ENCODE data around the gene PABPN1. TPM values are rescaled to one million over a fixed set of nuclear protein-coding genes. Genes with fewer than 3 reads are reported as not detected.
"Not testable (repeated sequence)": the region's sequence is repeated elsewhere in the genome, so short reads cannot be mapped to it uniquely, and the experiment has no call there.

PABPN1 gene
- polyA plus RNA-seq (ENCODE audit: low read depth in 6 of 6), result 100 to 1,000 TPM; 114 to 160 (median 145) TPM

DNA sequence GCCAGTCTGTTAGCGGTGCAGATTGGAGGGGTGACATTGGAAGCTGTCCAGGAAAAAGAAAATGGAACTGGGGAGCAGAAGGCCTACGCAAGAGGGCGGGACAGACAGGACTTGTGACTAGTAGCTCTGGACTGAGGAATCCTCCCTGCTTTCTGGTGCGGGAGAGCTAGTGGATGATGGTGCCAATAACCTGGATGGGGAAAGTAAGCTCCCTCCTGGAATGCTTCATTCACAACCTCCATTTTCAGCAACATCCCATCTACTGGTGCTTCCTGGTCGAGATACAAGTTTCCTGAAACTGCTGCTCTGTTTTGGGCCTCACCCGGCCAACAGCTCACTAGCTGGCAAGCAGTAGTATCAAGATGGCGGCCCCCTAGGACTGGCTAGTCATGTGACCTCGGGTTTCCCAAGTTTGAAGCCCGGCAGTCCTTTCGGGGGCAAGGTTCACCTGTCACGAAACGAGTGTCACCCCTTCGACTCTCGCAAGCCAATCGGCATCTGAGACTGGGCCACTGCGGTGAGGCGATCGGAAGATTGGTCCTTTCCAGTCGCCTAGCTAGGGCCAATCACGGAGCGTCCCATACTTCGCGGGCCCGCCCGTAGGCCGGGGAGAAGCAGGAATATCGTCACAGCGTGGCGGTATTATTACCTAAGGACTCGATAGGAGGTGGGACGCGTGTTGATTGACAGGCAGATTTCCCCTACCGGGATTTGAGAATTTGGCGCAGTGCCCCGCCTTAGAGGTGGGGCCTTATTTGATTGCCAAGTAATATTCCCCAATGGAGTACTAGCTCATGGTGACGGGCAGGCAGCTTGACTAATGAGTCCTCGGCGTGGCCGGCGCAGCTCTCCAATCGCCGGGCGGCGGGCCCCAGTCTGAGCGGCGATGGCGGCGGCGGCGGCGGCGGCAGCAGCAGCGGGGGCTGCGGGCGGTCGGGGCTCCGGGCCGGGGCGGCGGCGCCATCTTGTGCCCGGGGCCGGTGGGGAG is at the start of gene PABPN1:
Gene PABPN1 (plus strand): TSS at position 874 of the 988 bp plus-strand sequence. CDS start 13 bp downstream, at position 887.
- Mint-ChIP-seq H3K27ac (peak within 1 kb of the TSS; percentile 97 to 99 (median 99)), H3K36me3 (no peaks in the 10 kb centered on the region), H3K9me3 (peaks cover 0 to 3% (median 0%) of the 10 kb centered on the region in 7 donors), H3K4me1 (peaks cover 22 to 32% (median 28%) of the 10 kb centered on the region in 3 donors), H3K27me3 (no peaks in the 10 kb centered on the region), H3K4me3 (peak within 1 kb of the TSS; percentile 88 to 98 (median 94))
- ATAC-seq (ENCODE audit: low read depth in 2 of 2) (peak; percentile 81 to 84), DNase-seq (peak; percentile 98)

GRCh38 chr14:23275412-23275811 is 45.8 kb upstream of the PABPN1 start:
- no peak for DNase-seq
- no peak for ATAC-seq (ENCODE audit: low read depth in 2 of 2)
- H3K27ac Mint-ChIP-seq, result peak overlapping the region in 2 of 6 donors; percentile 2 to 15
- H3K9me3 Mint-ChIP-seq, result no peaks in the 10 kb centered on the region
- H3K4me1 Mint-ChIP-seq, result peaks cover 2 to 5% (median 4%) of the 10 kb centered on the region in 3 donors
- no peak overlapping the region for H3K4me3 Mint-ChIP-seq
- no peaks in the 10 kb centered on the region for H3K27me3 Mint-ChIP-seq
- peaks cover 0 to 8% of the 10 kb centered on the region in 2 donors for H3K36me3 Mint-ChIP-seq

DNA sequence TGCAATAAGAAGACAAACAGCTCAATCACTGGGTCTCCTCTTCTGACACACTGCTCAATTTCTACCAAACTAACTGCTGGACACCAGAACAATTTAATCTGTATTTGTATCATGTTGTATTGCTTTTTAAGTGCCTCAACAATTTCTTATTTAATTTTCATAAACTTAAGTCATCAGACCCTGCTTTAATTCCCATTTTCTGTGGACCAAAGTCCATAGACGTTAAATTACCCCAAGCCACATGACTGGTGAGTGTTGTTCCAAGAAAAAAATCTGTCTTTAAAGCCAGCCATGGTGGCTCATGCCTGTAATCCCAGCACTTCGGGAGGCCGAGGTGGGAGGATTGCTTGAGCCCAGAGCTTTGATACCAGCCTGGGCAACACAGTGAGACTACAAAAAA is 44.1 kb upstream of the PABPN1 start:
- Mint-ChIP-seq H3K27ac (no peak overlapping the region), H3K4me3 (no peak overlapping the region), H3K4me1 (peaks cover 2 to 5% (median 4%) of the 10 kb centered on the region in 3 donors), H3K36me3 (peaks cover 0 to 8% of the 10 kb centered on the region in 2 donors), H3K27me3 (no peaks in the 10 kb centered on the region), H3K9me3 (no peaks in the 10 kb centered on the region)
- DNase-seq (no peak), ATAC-seq (ENCODE audit: low read depth in 2 of 2) (no peak)

DNA sequence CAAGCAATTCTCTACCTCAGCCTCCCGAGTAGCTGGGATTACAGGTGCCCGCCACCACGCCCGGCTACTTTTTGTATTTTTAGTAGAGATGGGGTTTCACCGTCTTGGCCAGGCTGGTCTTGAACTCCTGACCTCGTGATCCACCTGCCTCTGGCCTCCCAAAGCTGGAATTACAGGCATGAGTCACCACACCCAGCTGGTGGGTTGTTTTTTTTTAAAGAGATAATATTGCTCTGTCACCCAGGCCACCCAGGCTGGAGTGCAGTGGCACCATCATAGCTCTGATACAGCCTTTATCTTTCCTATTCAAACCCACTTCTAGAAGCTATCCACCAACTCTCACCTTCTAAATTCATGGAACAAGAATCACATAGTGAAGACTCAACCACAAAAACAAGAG is 43.3 kb upstream of the PABPN1 start:
- not testable (repeated sequence) for H3K27me3 Mint-ChIP-seq; ATAC-seq (ENCODE audit: low read depth in 2 of 2); H3K9me3 Mint-ChIP-seq; H3K4me1 Mint-ChIP-seq; H3K4me3 Mint-ChIP-seq; H3K36me3 Mint-ChIP-seq; DNase-seq
- peak overlapping the region in 2 of 6 donors; percentile 6 to 64 for H3K27ac Mint-ChIP-seq

DNA sequence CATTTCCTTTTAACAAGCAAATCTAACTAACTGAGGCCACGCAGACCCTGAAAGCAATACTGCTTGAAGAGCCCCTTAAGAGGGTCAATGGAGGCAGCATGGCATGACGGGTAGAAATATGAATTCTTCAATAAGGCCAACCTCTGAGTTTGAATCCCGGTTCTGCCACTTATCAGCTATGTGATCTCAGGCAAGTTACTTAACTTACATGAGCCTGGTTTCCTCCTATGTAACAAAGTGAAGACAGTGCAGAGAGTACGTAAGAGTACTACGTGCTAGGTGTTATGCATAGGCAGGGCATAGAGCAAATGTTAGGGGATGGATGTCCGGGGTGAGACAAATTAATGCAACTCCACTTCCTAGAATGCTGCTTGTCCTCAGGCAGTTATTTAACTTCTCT is 40.0 kb upstream of the PABPN1 start:
- Mint-ChIP-seq H3K27ac (peak overlapping the region in 1 of 6 donors; percentile 47), H3K4me1 (peaks cover 7 to 23% (median 14%) of the 10 kb centered on the region in 3 donors), H3K27me3 (no peaks in the 10 kb centered on the region), H3K36me3 (peaks cover 0 to 2% of the 10 kb centered on the region in 2 donors), H3K9me3 (no peaks in the 10 kb centered on the region), H3K4me3 (no peak overlapping the region)
- ATAC-seq (ENCODE audit: low read depth in 2 of 2) (no peak), DNase-seq (no peak)

GRCh38 chr14:23284654-23285529 is 36.4 kb upstream of the PABPN1 start:
- ATAC-seq (ENCODE audit: low read depth in 2 of 2) (no peak), DNase-seq (no peak)
- H3K9me3 Mint-ChIP-seq, result no peaks in the 10 kb centered on the region
- H3K4me3 Mint-ChIP-seq, result peak overlapping the region; percentile 87 to 99 (median 95)
- H3K27me3 Mint-ChIP-seq, result no peaks in the 10 kb centered on the region
- H3K4me1 Mint-ChIP-seq, result peaks cover 7 to 31% (median 14%) of the 10 kb centered on the region in 3 donors
- no peaks in the 10 kb centered on the region for H3K36me3 Mint-ChIP-seq
- H3K27ac Mint-ChIP-seq, result peak overlapping the region; percentile 57 to 91 (median 86)

GRCh38 chr14:23285530-23286019 is 35.7 kb upstream of the PABPN1 start:
- Mint-ChIP-seq H3K27ac (peak overlapping the region in 5 of 6 donors; percentile 57 to 91 (median 84)), H3K4me3 (peak overlapping the region; percentile 87 to 99 (median 95)), H3K36me3 (no peaks in the 10 kb centered on the region), H3K4me1 (peaks cover 7 to 31% (median 14%) of the 10 kb centered on the region in 3 donors), H3K27me3 (no peaks in the 10 kb centered on the region), H3K9me3 (no peaks in the 10 kb centered on the region)
- ATAC-seq (ENCODE audit: low read depth in 2 of 2), result peak; percentile 25 to 34
- no peak for DNase-seq

DNA sequence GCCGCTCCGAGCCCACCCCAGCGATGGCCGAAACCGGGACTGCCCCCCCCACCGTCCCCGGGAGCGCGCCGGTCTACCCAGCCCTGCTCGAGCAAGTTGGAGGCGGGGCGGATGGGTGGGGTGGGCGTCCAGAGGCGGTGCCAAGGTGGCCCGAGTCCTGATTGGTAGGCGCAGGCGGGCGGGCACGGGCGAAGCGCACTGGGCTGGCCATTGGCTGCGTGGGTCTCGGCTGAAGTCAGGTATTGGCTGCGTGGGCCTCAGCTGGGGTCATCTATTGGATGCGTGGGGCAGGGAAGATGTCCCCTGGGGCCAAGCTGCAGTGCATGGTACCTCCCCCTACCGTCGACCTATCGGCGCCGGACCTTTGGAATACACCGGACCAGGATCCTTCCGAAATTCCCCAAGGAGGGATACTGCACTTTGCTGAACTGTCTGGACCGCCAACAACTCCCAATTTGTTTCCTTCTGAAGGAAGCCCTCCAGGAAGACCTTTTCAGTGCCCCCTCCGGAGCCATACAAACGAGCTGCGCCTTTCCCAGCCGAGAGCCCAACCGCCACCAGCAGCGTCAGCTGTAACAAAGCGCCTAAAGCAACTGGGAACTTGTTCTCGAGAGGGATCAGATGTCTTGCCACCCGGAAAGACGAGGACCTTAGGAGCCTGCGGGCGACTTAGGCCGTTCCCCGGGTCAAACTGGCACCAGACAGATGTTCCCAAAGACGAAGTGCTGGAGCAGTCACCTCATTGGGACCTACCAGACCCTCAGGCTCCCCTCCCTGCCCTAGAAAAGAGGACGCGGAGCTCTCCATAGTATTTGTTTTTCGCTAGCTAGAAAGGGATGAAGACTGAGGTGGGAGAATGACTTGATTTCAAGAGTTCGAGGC is 35.0 kb upstream of the PABPN1 start, which contains the start of gene HOMEZ:
Gene HOMEZ (minus strand): TSS at position 113 of the 882 bp plus-strand sequence. CDS start 180 bp downstream, outside the sequence.
- H3K27ac Mint-ChIP-seq, result peak within 1 kb of the TSS; percentile 82 to 99 (median 92)
- DNase-seq, result peak; percentile 97

DNA sequence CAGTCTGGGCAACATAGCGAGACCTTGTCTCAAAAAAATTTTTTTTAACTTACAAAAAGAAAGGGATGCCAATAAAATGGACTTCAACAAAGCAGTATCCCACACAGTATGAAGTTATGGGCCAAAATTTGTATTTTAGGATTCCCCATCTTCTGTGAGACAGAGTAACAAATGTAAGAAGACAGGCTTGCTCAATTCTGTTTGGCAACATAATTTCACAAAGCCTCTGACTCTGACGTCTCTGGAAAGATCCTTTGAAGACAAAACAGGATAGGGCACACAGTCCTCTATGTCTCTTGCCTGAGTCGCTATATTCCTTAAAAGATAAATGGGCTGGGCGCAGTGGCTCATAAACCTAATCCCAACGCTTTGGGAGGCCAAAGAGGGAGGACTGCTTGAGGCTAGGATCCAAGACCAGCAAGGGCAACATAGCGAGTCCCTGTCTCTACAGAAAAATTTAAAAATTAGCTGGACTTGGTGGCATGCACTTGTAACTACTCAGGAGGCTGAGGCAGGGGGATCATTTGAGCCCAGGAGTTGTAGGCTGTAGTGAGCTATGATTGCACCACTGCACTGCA is 34.3 kb upstream of the PABPN1 start:
- DNase-seq, result no peak
- H3K4me3 Mint-ChIP-seq, result peak overlapping the region; percentile 87 to 99 (median 95)
- no peaks in the 10 kb centered on the region for H3K27me3 Mint-ChIP-seq
- no peak for ATAC-seq (ENCODE audit: low read depth in 2 of 2)
- H3K27ac Mint-ChIP-seq, result peak overlapping the region; percentile 75 to 99 (median 90)
- no peaks in the 10 kb centered on the region for H3K9me3 Mint-ChIP-seq
- no peaks in the 10 kb centered on the region for H3K36me3 Mint-ChIP-seq
- H3K4me1 Mint-ChIP-seq, result peaks cover 7 to 31% (median 14%) of the 10 kb centered on the region in 3 donors

More for the DNA sequence above, 35.0 kb upstream of the PABPN1 start, which contains the start of gene HOMEZ:
- Mint-ChIP-seq H3K36me3 (no peaks in the 10 kb centered on the region), H3K9me3 (no peaks in the 10 kb centered on the region), H3K4me1 (peaks cover 7 to 31% (median 14%) of the 10 kb centered on the region in 3 donors), H3K27me3 (no peaks in the 10 kb centered on the region), H3K4me3 (peak within 1 kb of the TSS; percentile 87 to 99 (median 95))
- peak; percentile 96 to 97 for ATAC-seq (ENCODE audit: low read depth in 2 of 2)

DNA sequence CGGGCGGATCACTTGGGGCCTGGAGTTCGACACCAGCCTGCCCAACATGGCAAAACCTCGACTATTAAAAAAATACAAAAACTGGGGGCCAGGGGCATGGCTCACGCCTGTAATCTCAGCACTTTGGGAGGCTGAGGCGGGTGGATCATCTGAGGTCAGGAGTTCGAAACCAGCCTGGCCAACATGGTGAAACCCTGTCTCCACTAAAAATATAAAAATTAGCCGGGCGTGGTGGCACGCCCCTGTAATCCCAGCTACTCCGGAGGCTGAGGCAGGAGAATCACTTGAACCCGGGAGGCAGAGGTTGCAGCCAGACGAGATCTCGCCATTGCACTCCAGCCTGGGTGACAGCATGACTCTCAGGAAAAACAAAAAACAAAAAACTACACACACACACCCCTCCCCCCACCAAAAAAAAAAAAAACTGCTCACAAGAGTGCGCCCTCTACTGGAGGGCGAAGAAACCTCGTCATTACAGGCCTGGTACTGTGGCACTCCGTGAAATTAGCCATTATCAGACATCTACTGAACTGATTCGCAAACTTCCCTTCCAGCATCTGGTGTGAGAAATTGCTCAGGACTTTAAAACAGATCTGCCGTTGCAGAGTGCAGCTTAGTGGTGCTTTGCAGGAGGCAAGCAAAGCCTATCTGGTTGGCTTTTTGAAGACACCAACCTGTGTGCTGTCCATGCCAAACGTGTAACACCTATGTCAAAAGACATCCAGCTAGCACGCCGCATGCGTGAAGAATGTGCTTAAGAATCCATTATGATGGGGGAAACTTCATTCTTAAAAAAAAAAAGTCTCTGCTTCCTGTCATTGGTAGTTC is 26.3 kb upstream of the PABPN1 start:
- Mint-ChIP-seq H3K4me1 (peaks cover 9 to 30% (median 18%) of the 10 kb centered on the region in 3 donors), H3K4me3 (peak overlapping the region in 7 of 8 donors; percentile 22 to 82 (median 47)), H3K9me3 (no peaks in the 10 kb centered on the region), H3K27me3 (no peaks in the 10 kb centered on the region), H3K27ac (peak overlapping the region; percentile 24 to 92 (median 70)), H3K36me3 (no peaks in the 10 kb centered on the region)
- ATAC-seq (ENCODE audit: low read depth in 2 of 2) (peak; percentile 81 to 84), DNase-seq (peak; percentile 64)

All from naive B cell (primary cell).